Middle frontal gyrus (tissue), 1 donor: ENCODE data around the gene NKAP.
A peak's percentile ranks its signal among the peaks of the same experiment; 100 is the strongest.
"Not testable (repeated sequence)": the region's sequence is repeated elsewhere in the genome, so short reads cannot be mapped to it uniquely, and the experiment has no call there.

Source experiments
- DNase-seq: peaks from one replicate; pipeline ENCODE4 v3.0.0-alpha.2; 2015; ENCODE audit warnings: low spot score; ENCODE audit errors: extremely low spot score

The NKAP gene

DNA sequence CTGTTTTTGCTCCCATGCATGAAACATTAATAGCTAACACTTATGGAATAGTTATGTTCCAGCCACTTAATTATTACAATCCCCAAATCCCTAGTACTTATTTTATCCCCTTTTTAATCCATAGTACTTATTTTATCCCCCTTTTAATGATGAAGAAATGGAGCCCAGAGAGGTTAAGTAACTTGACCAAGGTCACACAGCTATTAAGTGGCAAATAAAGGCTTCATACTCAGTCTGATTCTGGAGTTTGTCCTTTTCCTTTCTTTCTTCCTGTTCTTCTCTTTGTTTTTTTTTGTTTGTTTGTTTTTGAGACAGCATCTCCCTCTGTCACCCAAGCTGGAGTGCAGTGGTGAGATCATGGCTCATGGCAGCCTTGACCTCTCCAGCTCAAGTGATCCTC is 2.2 kb downstream of the NKAP start:
- DNase-seq = no peak

DNA sequence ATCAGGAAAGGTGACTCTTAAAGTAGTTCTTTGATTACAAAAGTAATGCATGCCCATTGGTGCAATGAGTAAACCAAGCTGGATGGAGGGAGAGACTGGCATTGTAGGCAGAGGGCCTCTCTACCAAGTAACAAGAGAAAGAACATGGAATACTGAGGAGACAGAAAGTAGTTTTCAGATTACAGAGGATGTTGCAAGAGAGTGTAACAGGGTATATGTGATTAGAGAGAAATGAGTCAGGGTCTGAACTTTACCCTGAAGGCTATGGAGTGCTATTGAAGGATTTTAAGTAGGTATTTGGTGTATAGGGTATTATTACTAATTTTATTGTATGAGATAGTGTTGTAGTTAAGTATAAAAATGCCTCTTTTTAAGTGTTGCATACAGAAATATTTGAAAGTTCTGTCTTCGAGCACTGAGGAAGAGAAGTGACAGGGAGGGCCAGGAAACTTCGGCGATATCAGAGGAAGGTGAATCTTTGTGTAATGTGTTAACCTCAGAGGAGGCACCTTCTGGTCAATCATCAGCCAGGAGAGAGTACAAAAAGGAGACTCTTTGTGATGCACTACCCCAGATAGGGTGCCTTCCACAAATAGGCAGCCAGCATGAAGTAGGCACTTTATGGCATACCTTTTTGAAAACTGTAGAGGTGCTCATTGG is 8.2 kb downstream of the NKAP start:
- DNase-seq = no peak

GRCh38 chrX:119922391-119922790 is 21.2 kb downstream of the NKAP start:
- DNase-seq = not testable (repeated sequence)

GRCh38 chrX:119919835-119920585 is 23.5 kb downstream of the NKAP start:
- no peak for DNase-seq

DNA sequence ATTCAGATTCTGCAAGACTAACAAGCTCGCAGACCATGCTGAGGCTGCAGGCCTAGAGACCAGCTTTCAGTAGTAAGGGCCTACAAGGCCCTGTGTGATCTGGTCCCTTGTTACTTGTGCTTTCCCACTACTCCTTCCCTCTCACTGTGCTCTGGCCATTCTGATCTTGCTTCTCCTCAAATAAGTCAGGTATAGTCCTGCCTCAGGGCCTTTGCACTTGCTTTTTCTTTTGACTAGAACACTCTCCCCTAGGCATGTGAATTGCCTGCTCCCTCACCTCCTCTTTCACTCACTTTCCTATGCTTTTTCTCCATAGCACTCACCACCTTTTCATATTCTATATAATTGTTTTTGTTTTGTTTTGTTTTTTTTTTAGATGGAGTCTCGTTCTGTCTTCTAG is 25.7 kb downstream of the NKAP start:
- no peak for DNase-seq

DNA sequence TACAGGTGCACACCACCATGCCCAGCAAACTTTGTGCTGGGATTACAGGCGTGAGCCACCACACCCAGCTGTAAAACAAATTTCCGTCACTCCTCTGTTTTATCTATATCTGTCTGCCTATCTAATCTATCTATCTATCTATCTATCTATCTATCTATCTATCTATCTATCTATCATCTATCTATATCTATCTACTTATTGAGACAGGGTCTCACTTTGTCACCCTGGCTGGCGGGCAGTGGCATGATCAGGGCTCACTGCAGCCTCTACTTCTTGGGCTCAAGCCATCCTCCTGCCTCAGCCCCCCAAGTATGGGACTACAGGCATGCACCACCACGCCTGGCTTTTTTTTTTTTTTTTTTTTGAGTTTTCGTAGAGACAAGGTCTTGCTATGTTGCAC is 27.2 kb downstream of the NKAP start:
- no peak for DNase-seq

- no peak for DNase-seq
Measured at GRCh38 chrX:119900976-119901375, 42.6 kb downstream of the NKAP start.

GRCh38 chrX:119899125-119899524 is 44.4 kb downstream of the NKAP start:
- DNase-seq = no peak

GRCh38 chrX:119895843-119896326 is 47.7 kb downstream of the NKAP start, which contains the start of gene AKAP14:
Gene AKAP14, plus strand, starts transcription at chrX:119895893. Its CDS starts 7,331 bp downstream, at chrX:119903224.
- DNase-seq = no peak

DNA sequence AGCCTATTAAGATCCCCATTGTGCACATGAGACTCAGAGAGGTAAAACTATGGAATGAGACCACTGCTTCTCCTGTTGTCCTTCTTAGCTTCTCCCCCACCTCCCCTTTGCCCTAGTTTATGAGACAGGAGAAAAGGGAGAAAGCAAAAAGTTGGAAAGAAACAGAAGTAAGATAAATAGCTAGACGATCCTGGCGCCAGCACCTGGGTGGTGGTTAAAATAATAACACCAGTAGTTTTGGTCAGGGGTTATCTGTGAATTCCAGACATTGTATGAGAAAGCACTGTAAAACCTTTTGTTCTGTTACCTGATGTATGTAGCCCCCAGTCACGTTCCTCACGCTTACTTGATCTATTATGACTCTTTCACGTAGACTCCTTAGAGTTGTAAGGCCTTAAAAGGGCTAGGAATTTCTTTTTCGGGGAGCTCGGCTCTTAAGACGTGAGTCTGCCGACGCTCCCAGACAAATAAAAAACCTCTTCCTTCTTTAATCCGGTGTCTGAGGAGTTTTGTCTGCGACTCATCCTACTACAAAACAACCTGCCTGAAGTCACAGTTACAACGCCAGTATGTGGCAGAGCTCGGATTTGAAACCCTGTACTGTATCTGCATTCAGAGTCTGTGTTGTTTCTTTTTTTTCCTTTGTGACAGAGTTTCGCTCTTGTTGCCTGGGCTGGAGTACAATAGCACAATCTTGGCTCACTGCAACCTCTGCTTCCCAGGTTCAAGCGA is 51.4 kb downstream of the NKAP start:
- DNase-seq = not testable (repeated sequence)

DNA sequence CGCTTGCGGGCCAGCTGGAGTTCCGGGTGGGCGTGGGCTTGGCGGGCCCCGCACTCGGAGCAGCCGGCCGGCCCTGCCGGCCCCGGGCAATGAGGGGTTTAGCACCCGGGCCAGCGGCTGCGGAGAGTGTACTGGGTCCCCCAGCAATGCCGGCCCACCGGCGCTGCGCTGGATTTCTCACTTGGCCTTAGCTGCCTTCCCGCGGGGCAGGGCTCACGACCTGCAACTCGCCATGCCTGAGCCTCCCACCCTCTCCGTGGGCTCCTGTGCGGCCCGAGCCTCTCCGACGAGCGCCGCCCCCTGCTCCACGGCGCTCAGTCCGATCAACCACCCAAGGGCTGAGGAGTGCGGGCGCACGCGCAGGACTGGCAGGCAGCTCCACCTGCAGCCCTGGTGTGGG is 52.9 kb downstream of the NKAP start:
- not testable (repeated sequence) for DNase-seq

DNA sequence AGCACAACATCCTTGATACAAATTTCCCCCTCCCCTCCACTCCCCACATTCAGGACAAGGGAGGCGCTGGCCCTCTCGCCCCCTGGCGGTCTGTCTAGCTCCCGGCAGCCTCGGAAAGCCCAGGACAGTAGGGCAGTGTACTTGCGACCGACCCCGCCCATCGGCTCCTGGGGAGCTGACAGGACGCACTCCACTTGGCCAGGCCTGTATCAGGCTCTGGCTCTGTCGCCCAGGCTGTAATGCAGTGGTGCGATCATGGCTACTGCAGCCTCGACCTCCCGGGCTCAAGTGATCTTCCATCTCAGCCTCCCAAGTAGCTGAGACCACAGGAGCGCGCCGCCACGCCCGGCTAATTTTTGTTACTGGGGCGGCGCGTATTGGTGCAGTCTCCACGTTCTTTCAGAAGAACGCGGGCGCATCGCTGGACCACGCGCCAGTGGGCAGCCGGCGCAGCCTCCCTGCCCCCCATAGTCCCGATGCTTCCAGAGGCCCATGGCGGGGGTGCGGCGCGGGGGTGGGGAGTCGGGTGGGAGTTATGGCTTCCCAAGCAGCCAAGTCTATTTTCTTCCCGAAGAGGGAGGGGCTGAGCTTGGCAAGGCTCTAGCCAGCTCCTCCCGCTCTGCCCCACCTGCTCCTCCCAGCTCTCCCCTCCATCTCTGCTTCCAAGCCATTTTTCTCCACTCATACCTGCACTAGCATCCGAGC is 55.7 kb downstream of the NKAP start:
- no peak for DNase-seq

- no peak for DNase-seq
Measured at GRCh38 chrX:119885554-119886428, 57.8 kb downstream of the NKAP start.

GRCh38 chrX:119880552-119881437 is 62.8 kb downstream of the NKAP start:
- no peak for DNase-seq

DNA sequence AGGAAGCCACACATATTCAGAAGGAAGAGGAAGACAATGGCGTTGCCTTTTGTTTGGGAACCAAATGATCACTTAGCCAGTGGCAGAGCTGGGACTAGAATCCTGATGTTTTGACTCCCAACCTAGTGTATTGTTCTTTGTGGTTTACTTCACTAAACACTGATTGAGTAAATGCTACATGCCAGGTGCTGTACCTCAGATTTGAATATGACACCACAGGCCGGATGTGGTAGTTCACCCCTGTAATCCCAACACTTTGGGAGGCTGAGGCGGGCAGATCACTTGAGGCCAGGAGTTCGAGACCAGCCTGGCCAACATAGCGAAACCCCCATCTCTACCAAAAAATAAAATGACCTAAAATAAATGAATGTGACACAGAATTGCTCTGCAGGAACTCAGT is 63.5 kb downstream of the NKAP start:
- DNase-seq = no peak

DNA sequence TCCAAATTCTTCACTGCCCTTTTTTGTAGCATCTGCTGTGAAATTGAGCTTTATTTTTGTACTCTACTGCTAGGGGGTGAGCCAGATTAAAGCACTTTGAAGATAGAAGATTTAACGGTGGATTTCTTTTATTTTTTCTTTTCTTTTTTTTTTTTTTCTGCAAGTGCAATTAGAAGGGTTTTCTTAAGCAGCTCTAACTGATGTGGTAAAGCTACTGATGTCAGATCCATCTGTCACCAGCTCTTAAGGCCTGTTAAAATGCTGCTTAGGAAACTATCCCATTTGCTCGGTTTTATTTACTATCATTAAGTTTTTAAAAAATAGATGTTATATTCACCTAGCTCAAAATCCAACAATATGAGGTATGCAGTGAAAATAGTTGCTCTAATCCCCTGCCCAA is 64.8 kb downstream of the NKAP start:
- DNase-seq = no peak

DNA sequence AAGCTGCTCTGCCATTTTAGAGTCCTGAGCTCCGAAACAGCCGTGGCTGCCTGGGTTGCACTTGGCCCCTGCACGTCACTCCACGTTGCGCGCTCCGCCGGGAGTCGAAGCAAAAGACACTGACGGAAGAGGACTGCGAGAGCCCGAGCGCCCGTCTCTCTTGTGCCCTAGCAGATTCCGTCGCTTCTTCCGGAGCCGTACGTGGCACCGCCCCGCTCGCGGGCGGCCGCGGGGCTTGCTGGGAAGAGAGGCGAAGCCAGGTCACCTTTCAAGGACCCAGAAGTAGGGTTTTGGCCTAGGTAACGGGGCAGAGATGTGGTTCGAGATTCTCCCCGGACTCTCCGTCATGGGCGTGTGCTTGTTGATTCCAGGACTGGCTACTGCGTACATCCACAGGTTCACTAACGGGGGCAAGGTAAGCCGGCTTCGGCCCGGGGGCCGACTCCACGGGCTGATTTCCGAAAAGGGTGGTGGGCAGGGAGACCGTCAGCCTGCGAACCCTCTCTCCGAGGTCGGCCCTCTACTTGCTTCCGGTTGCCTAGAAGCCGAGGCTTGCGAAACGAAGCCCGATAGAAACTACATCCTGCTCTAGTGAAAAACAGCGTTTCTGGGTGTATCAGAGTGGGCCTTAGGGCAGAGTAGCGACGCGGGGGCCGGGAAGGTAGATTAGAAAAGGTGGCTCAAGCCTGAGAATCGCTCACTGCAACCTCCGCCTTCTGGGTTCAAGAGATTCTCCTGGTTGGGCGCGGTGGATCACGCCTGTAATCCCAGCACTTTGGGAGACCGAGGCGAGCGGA is 71.8 kb downstream of the NKAP start, which contains the start of the genes NDUFA1 and RNF113A:
Gene NDUFA1, plus strand, starts transcription at position 234 of the 797 bp plus-strand sequence. Its CDS starts 80 bp downstream, at position 314.
Gene RNF113A, minus strand, starts transcription at position 135 of the 797 bp plus-strand sequence. Its CDS starts 120 bp downstream, at position 15.
- peak; percentile 54 for DNase-seq

- no peak for DNase-seq
Measured at GRCh38 chrX:119871245-119871598, 72.3 kb downstream of the NKAP start.
